GM21576 (cell line): ENCODE results near the gene PHLDA2.

Experiments used
- ATAC-seq: cut with Tn5 transposase; IDR thresholded peaks from one replicate; pipeline ENCODE4 v1.9.1; 2021; ENCODE audit warnings: mild to moderate bottlenecking, moderate library complexity; ENCODE audit not compliant: unreplicated experiment

PHLDA2 gene

DNA sequence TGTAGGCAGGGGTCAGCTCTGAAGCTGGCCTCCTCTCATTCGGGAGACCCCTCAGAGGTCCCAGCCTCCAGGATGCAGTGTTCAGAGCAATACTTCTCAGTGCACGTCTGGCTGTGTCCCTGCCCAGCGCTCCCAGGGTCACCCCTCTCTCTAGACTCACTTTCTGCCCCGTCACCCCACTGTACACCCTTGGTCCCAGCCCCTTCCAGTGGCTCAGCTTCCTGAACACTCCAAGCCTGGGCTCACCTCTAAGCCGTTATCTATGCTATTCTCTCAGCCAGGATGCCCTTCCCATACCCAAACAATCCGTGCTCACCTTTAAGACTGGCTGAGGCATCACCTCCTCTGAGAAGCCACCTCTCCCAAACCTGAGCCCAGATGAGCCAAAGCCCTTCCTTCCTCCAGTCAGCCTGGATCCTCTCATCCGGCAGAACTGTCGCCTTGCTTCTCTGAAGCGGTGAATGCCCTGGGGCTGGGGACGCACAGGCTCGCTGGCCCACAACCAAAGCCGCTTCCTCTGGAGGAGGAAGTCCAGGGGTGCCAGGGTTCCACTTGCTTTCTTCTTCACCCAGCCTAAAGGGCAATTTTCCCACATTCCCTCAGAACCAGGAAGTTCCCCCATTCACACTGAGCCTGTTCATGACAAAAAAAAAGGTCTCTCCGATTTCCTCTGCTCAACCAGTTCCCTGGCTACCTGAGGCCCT is 30.0 kb downstream of the PHLDA2 start:
- ATAC-seq = no peak

DNA sequence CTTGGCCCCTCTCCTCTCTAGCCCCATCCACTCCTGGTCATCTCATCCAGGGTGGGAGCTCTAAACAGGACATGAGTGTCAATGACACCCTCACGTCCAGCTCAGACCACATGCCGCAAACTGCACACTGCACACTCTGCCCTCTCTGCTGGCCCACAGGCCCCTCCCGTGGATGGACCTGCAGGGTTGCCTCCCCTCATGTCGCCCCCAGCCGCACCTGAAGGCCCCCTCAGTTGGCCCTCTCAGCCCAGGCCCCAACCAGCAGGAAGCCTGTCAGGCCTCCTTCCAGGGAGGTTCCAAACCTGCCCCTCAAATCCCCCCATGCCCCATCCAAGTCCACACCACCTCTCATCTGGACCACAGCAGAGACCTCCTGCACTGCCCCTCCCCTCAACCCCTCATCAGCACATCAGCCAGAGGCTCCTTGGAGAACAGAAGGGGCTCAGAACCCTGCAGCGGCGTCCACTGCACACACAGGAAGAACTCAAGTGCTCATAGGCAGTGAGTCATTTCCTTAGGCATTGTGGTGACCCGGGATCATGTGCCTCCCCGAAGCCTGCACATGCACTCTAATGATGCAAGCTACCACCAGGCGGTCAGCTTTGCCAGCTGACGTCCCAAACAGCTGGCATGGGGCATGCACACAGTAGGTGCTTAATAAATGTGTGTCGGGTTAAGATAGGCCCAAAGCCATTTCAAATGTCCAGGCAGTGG is 30.7 kb downstream of the PHLDA2 start:
- no peak for ATAC-seq

GRCh38 chr11:2897048-2897447 is 32.2 kb downstream of the PHLDA2 start:
- no peak for ATAC-seq

DNA sequence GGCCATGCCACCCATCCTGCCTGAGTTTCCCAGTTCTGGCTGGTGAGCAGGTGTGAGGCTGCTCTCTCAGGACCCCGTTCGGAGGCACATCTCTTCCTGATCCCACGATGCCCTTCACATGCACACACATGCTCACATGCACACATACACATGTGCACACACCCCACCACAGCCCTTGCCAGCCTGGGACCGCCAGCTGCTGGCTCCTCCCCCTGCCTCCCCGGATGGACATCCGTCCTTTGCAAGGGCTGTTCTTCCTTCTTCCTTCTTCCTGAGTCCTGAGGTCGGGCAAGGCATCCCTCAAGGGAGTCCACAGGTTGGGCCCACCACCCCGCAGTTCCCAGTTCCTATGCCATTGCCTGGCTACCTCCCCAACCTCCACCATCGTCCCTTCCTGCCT is 33.2 kb downstream of the PHLDA2 start:
- no peak for ATAC-seq

GRCh38 chr11:2893935-2894334 is 35.3 kb downstream of the PHLDA2 start:
- ATAC-seq = no peak

- peak; percentile 40 for ATAC-seq
Measured at GRCh38 chr11:2892967-2893528, 36.2 kb downstream of the PHLDA2 start.

GRCh38 chr11:2892215-2892966 is 36.8 kb downstream of the PHLDA2 start:
- no peak for ATAC-seq

DNA sequence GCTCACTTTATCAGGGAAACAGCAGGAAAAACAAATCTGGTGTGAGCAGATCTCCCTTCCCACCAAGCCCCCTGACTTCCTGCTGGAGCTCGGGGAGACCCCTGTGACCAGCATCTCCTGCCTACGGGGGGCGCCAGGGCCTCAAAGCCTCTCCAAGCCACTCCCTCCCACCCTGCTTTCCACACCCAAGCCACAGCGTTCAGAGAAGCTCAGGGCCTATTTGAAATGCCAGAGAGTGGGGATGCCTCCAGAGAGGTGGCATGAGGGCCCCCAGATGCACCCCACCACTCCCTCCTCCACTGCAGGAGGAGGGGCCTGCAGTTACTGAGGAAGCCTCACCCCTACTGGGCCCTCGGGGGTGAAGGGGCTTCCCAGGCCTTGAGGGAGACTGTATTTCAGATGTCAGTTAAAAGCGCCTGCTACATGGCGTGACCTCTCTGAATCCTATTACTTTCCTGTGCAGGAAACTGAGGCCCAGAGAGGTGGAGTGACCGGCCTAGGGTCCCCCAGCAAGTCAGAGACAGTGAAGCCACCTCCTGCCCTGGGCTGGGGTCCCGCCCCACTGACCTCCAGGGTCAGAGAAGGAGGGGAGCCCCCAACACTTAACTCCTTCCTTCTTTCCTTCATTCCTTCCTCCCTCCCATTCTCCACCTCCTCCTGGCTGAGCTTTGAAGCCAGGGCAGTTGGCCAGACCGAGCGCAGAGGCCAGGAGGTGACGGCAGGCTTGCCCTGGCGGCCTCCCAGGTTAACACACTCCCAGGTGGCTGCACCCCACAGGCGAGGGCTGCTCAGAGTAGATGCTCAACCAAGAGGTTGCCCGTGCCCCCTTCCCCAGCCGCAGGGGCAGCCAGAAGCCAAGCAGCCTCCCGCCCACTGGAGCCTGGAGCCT is 37.6 kb downstream of the PHLDA2 start:
- no peak for ATAC-seq

- ATAC-seq = no peak
Measured at GRCh38 chr11:2890466-2891294, 38.5 kb downstream of the PHLDA2 start.

DNA sequence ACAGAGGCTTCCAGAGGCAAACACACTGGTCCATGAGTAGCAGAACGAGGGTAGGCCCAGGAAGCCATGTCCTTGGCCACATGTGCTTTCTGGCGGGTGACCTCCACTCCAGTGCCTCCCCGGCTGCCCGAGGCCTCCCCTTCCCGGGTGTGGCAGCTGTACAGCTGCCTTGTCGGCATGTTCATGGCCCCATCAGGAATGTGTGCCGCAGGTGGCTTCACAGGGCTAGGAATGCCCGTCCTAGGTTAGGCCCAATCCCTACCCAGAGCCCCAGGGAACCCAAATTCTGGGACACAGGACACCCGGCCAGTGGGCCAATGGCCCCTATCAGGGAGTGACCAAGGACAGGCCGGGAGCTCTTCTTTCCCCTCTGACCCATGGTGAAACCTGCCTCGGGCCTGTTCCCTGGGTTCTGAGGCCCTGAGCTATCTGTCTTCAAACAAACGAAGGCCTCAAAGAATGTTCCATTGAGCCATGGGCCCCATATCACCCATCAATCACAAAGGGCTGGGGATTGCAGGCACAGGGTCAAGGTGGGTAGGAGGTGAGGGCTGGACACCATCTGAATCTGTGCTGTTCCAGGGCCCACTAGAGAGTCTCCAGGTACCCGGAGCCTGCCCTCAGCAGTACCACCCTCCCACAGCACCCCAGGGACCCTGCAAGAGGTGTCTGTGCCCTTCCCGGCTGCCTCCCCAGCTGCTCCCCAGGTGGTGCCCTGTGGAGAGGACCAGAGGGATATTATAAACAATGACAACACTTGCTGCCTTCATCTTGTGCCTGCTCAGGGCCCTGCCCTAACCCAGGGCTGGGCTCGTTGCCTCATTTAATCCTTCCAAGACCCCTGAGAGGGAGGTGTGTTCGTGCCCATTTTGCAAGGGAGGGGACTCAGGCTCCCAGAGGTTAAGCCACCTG is 39.6 kb downstream of the PHLDA2 start:
- ATAC-seq = no peak

DNA sequence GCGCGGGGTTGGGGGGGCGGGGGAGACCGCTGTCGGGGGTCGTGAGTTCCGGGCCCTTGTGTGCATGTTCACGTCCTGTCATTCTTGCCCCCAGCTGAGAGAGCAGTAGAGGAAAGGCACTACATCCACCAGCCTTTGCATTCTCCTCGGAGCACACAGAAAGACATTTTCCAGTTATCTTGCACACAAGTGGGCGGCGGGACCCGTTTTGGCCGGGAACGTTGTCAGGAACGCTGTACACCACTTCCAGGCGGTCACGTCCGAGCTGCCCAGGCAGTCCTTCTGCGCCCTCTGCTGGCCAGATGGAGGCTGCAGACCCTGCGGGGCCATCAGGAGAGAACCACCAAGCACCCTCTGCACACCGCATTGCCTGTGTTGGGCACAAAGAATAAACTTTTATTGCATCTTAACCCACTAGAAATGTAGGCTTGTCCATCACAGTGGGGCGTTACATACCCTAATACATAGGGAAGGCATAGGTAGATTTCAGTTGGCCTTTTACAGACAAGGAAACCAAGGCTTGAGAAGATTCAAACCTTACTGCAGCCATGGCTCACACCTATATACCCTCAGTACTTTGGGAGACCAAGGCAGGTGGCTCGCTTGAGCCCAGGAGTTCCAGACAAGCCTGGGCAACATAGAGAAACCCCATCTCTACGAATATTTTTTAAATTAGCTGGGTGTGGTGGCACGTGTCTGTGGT is 40.8 kb downstream of the PHLDA2 start:
- no peak for ATAC-seq

- no peak for ATAC-seq
Measured at GRCh38 chr11:2887515-2888195, 41.6 kb downstream of the PHLDA2 start.

GRCh38 chr11:2886936-2887335 is 42.3 kb downstream of the PHLDA2 start:
- ATAC-seq = no peak

- no peak for ATAC-seq
Measured at GRCh38 chr11:2886191-2886894, 42.9 kb downstream of the PHLDA2 start.

DNA sequence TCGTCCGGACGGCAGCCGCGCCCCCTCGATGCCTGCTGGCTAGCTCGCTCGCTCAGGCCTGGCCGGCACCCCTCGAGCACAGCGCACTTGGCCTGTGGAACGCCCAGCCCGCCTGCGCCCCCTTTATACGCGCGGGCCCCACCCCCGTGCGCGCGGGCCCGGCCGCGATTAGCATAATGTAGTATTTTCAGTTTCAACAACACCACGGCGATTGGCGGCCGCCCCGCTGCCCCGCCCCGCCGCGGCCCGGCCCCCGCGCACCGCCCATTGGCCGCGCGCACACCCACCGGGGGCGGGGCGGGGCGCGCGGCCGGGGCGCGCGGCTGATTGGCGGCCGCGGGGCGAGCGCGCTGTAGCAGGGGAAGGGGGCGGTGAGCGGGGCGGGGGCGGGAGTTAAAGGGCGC is 43.5 kb downstream of the PHLDA2 start, which contains the start of gene CDKN1C:
Gene CDKN1C (minus strand): TSS at position 98 of the 404 bp plus-strand sequence. CDS start 319 bp downstream, outside the sequence.
- ATAC-seq = peak; percentile 72

- no peak for ATAC-seq
Measured at GRCh38 chr11:2885017-2885677, 44.1 kb downstream of the PHLDA2 start.
